HG03520 (cell line): ENCODE data around the gene TRUB2.
A peak's percentile ranks its signal among the peaks of the same experiment; 100 is the strongest.
"Not testable (repeated sequence)": the region's sequence is repeated elsewhere in the genome, so short reads cannot be mapped to it uniquely, and the experiment has no call there.

Source experiments
- ATAC-seq: cut with Tn5 transposase; IDR thresholded peaks from one replicate; pipeline ENCODE4 v1.9.1; 2021; ENCODE audit warnings: mild to moderate bottlenecking, moderate library complexity; ENCODE audit not compliant: unreplicated experiment

Gene TRUB2

DNA sequence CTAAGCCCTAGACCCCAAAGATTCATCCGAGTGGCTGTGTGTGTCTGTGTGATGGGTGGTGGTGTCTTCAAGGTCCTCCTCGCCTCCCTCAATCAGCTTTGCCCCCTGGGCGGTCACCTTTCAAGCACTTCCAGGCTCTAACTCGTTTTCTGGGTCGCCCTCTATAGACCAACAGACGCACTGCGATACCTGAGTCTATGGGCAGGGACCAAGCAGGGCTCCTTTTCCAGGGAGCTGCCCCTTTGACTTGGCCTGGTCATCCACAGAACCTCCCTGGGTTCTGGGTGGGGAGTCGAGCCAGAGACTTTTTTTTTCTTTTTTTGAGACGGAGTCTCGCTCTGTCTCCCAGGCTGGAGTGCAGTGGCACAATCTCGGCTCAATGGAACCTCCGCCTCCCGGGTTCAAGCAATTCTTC is 19.2 kb upstream of the TRUB2 start:
- no peak for ATAC-seq

DNA sequence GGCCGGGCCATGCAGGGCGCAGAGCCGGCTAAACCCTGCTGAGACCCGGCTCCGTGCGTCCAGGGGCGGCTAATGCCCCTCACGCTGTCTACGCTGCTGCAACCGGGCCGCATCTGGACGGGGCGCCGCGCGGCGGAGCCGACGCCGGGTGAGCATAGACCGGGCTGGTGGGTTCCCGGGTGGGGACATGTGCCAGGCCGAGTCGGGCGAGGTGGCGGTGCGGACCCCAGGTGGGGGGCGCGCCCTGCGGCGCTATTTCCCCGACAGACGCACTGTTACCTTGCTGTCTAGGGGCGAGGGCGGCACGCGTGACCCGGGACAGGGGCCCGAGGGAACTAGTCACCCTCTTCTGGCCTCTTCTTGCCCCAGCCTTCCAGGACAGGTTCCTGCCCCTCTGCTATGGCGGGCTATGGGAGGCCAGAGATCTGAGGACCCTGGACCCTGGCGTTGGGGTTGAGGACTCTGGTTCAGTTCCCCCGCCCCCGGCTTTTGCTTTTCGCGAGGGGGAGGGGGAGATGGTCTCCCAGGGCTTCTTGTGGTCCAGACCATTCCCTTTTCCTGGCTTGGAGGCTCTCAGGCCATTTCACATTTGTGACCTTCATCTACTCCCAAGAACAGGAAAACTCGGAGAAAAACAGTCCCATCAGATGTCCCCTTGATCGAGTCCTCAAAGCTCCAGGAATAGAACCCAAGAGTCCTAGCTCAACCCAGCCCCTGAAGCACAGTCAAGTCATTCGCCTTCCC is 18.6 kb upstream of the TRUB2 start:
- peak; percentile 23 for ATAC-seq

DNA sequence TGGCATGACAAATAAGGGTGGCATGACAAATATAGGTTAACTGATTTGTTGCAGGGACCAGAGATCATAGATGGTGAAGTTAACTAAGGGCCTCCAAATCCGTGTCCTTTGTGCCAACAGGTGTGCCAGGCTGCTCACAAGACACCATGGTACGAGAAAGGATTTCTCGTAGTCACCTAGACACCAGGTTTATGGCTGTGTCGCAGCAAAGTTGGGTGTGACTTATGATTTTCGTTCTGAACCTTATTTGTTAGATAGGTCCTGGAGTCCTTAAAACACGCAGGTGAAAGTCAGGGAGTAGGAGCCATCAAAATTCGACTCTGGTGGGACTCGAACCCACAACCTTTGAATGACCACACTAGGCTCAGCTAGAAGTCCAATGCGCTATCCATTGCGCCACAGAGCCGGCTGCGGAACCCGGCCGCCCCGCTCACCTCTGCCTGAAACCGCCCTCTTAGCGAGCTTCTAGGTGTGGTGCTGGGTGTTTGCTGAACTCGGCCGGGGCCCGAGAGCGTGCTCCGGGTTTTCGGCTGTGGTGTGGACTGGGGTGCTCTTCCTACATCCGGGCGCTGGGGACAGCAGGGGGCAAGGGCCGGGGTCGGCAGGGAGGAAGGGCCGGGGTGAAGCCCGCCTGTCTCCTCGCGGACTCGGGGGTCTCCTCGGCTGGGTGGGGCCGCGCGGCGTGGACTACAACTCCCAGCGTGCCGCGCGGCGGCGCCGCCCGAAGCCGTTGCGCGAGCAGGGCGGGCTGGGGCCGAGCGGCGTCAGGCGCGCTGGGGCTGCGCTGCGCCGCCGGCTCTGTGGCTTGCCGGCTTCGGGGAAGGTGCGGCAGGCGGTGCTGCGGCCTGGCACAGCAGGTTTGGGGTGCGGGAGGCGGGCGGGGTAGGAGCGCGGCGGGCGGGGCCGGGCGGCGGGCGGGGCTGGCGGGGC is 17.8 kb upstream of the TRUB2 start, which contains the start of gene SLC27A4:
SLC27A4 (plus strand) TSS at position 767 of the 930 bp plus-strand sequence. CDS start 2,606 bp downstream, outside the sequence.
- peak; percentile 64 for ATAC-seq

DNA sequence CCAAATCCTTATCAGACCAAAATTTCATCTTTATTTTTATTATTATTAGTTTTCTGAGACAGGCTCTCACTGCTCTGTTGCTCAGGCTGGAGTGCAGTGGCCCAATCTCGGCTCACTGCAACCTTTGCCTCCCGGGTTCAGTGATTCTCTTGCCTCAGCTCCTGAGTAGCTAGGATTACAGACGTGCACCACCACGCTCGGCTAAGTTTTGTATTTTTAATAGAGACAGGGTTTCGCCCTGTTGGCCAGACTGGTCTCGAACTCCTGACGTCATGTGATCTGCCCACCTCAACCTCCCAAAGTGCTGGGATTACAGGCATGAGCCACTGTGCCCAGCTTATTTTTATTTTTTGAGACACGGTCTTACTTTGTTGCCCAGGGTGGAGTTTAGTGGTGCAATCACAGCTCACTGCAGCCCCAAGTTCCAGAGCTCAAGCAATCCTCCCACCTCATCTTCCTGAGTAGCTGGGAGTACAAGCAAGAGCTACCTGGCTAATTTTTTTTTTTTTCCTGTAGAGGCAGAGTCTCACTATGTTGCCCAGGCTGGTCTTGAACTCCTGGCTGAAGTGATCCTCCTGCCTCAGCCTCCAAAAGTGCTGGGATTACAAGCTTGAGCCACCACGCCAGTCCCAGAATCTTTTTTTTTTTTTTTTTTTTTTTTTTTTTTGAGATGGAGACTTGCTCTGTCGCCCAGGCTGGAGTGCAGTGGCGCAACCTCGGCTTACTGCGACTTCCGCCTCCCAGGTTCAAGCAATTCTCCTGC is 16.8 kb upstream of the TRUB2 start:
- ATAC-seq: not testable (repeated sequence)

DNA sequence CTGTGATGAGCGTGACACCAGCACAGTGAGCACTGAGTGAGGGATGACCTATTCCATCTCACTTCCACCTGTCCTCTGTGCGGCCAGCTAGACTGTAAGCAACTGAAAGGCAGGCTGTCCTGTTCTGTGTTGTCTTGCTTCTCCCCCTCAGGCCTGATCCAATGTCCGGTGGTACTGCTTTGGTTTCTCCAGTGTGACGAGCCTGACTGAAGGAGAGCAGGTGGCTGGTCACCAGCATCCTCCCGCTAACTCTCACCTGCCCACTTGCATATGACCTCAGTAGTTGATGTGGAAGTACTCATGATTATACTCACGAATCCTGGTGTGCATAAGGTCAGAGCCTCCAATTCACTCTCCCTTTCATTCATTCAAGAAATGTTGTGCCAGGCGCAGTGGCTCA is 15.7 kb upstream of the TRUB2 start:
- no peak for ATAC-seq

DNA sequence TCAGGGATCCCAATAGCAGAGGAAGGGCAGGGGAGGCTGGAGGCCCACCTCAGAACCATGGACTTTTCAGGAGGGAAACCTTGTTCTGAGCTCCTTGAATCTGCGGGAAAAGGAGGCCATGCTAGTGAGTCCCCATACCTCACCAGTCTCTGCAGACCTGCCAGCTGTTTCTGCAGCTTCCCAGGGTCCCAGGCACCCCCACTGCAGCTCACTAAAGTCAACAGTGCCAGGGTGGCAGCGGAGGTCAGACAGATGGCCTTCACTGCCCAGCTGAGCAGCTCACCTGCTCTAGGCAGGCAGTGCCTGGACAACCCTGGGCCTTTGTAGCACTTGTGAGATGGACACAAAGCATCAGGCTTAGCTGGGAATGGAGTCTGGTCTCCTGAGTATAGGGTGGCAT is 13.7 kb upstream of the TRUB2 start:
- ATAC-seq: no peak

DNA sequence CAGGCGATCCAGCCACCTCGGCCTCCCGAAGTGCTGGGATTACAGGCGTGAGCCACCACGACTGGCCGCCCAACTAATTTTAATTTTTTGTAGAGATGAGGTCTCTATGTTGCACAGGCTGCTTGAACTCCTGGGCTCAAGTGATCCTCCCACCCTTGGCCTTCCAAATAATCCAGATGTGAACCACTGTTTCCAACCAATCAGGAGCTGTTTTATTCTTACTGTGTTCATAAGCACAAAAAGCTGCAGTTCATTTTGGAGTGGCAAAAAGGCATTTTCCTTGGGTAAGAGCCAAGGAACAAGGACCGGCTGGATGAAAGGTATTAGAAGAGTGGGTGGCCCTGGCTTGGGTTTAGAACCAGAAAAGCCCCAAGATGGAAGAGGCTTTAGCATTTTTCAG is 12.9 kb upstream of the TRUB2 start:
- ATAC-seq: no peak

DNA sequence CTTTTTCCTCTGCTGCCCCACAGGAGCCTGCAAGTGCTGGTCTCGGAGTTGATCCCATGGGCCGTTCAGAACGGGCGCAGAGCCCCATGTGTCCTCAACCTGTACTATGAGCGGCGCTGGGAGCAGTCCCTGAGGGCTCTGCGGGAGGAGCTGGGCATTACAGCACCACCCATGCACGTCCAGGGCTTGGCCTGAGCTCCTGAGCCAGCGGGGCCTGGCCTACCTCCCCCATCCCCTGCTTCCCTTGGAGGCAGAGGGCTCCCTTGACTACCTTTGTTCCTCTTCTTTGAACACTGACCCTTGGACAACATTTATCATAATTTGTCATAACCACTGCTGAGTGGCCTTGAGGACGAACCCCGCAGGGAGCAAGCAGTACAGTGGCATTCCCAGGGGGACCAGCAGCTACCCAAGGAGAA is 11.2 kb upstream of the TRUB2 start:
- no peak for ATAC-seq

DNA sequence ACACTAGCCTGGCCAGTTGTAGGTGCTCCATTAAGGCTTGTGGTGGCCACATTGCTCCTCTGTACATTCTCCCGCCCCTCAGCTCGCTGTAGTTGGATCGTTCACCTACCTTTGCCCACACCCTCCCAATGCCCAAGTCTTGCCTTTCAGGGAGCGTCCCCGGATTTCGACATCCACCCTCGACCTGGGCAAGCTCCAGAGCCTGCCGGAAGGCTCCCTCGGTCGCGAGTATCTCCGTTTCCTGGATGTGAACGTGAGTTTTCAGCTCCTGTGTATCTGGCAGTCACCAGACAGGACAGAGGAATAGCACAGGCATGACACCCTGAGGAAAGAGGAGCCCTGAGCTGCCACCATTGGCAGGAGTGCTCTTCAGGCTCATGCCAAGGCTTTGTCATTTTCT is 3.4 kb upstream of the TRUB2 start:
- ATAC-seq: no peak

DNA sequence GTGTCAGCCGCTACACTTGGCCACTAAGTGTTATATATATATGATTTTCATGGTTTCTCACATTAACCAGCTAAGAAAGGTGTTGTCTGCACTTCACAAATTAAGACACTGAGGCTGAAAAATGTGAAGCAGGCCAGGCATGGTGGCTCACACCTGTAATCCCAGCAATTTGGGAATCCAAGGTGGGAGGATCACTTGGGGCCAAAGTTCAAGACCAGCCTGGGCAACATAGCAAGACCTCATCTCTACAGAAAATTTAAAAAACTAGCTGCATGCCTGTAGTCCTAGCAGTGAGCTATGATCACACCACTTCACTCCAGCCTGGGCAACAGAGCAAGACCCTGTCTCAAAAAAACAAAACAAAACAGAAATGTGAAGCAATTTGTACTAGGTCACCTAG is 2.2 kb upstream of the TRUB2 start:
- no peak for ATAC-seq

DNA sequence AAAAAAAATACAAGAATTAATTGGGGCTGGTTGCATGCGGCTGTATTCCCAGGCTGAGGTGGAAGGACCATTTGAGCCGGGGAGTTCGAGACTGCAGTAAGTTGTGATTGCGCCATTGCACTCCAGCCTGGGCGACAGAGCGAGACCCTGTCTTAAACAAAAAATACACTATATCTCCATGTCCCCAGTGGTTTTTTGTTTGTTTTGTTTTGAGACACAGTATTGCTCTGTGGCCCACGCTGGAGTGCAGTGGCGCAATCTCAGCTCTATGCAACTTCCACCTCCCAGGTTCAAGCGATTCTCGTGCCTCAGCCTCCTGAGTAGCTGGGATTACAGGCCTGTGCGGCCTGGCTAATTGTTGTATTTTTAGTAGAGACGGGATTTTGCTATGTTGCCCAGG is 1.5 kb upstream of the TRUB2 start:
- ATAC-seq: no peak

DNA sequence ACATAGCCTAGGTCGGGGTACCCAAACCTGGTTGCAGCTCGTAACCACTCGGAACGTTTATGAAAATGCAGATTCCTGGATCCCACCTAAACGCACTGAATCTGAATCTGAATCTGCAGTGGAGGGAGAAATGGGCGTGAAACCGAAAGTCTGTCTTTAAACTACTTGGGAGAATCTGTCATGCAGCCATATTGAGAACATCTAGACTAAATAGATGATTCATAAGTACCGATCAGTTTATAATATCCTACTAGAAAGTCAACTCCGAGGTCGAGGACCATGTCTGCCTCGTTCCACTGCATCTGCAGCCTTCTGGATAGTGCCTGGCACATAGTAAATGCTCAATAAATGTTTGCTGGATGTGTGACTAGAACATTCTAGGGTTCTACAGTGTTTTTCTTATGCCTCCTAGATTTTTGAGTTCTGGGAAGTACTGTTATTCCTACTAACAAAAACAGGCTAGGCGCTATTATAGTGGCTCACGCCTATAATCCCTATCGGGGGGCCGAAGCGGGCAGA is 1.0 kb upstream of the TRUB2 start:
- no peak for ATAC-seq

DNA sequence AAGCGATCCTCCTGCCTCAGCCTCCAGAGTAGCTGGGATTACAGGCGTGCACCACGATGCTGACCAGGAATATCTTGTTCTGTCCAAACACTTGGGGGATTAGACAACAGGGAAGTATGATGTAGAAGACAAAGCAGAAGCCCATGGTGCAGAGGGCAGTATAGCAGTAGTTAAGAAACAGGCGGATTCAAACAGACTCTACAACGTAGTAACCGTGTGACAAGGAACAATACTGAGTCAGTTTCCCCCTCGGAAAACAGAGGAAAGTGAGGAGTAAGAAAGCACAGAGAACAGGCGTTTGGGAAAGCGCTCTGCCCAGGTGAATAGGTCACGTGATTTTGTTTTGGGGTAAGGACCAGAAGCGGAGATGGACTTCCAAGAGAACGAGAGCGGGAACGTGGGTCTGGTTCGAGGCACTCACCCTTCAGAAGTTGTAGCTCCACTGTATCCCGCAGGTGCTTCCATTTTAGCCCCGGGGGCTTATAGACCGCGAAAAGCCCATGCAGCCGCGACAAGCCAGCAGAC is 306 bp downstream of the TRUB2 start:
- ATAC-seq: no peak

DNA sequence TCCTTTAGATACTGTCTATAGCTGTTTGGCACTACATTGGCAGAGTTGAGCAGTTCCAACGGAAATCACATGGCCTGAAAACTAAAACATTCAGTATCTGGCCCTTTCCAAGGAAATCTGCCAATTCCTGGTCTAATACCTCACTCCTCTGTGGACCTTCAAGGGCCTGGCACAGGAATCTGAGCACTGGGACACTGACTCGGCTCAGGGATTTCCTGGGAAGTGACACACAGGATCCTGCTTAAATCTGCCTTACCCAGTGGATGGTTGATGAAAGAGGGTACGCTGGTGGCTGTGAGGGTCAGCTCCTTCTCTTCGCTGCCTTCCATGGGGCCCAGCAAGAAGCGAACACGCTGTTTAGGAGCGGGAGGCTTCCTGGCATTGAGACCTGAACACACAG is 904 bp downstream of the TRUB2 start:
- ATAC-seq: no peak

DNA sequence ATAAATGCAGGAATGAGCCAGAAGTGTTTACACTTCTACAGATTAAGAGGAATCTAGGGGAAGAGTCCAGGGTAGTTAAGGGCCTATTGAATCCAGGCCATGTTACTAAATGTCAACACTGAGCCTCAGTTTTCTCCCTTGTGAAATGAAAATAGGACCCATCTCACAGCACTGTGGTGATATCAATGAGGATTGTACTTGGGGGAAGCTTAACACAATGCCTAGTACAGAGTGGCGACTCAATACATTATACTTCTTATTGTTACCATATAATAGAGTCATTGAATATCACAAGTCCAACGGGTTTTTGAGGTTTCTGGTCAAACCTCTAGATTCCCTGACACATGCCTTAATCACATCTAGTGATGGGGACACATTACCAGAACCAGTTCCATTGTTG is 4.6 kb downstream of the TRUB2 start:
- ATAC-seq: no peak

DNA sequence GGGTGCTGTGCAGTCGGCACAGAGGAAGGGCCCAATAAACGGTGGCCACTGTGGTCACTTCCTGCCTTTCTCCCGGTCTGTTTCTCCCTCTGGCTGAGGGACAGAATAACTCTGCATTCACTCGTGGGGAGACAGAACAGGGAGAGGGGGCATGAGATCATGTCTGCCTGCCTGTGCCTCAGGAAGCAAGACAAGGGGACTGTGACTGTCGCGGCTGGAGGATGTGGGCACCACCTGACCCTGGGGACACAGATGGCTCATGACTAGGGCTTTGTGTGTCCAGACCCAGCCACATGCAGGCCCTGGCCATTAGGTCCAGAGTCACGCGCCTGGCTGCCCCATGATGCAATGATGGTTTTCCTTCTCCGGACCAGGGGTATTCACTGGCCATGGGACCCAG is 5.8 kb downstream of the TRUB2 start:
- ATAC-seq: no peak

DNA sequence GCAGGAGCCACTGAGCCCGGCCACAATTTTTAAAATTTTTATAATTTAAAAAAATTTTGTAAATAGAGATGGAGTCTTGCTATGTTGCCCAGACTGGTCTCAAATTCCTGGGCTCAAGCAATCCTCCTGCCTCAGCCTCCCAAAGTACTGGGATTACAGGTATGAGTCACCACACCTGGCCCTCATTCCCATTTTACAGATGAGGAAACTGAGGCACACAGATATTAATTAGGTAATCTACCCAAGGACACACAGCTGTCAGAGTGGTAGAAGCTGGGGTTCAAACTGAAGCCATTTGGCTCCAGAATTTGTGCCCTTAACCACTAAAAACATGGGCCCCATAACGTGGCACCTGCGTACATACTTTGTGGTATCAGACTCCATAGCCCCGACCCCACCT is 7.5 kb downstream of the TRUB2 start:
- ATAC-seq: no peak

DNA sequence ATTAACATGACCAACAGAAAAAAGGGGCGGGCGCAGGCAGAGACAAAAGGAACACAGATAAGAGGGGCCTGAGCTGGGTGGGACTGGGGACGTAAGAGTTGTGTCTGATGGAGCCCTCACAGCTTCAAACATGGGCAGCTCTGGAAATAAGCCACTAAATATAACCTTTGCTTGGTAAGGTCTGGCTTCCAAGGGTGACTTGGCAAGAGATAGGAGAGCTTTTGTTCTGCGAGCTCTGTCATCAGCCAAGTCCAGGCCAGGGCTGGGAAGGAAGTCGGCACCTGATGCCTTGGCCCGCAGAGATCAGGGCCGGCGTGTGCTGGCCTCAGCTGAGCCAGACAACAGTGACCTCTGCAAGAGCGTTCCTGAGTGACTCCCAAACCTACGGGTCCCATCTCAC is 11.8 kb downstream of the TRUB2 start:
- no peak for ATAC-seq

DNA sequence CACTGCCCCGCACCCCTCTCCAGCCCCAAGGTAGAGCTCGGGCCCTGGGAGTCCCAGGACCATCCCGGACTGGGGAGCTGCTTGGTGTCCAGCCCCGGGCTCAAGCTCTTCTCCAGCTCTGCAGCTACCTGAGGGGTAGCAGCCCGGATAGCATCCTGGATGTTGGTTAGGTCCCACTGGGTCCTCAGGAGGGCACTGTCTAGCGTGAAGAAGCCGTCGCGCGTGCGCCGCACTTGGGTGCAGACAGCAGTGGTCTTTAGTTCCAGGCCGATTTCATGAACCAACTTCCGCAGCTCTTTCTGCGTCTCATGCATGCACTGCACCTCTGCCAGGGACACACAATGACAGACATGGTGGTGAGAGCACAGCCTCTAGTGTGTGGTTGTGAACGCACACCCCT is 12.7 kb downstream of the TRUB2 start:
- ATAC-seq: no peak

DNA sequence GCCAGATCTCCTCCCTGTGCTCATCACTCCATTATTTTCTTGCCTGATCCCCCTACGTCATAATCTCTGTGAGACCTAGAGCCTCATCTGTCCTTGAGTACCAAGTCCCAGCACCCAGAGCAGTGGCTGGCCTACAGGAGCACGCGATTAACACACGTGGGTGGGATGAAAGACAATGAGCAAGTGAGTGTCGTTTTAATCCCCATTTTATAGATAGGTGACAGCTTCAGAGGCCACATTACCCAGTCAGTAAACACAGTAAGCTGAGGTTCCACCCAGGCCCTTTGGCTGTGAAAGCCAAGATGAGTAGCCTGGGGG is 17.3 kb downstream of the TRUB2 start:
- no peak for ATAC-seq
